ENCODE data around the gene VIM.
"Not testable (repeated sequence)": the region's sequence is repeated elsewhere in the genome, so short reads cannot be mapped to it uniquely, and the experiment has no call there.

VIM gene

DNA sequence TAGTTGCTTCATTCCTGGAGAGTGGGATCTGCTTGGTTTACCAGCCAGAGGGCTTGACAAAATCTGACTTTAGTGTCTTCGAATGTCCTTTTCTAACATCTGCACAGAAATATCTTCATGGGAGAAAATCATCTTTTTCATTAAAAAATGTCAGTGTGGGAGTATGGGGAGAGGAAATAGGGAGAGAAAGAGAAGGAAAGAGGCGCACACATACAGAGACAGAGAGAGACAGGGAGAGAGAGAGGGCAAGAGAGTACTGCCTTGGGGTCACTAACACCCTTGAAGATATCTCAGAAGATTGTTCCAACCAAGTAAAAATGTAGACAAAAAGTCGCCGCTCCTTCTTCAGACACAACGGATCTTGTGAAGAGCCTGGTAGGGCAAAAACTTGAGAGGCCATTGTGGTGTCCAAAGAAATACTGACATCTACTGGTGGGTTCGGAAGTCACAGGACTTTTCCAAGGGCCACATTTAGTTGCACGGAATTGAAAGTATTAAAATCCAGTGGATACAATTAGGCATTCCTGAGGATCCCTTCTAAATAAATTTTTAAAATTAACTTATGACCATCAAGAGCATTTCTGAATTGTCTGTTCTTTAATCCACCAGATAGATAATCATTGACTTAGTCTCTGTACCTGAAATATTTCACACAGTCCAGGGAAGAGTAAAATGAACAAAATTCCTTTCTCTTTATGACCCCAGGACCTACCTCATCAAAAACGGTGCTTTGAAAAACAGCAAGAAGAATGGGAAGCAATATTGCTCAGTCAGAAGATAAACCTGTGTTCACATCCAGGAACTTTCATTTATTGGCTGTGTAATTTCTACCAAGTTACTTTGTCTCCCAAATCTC is 29.7 kb downstream of the VIM start:
- FAIRE-seq, result peak; percentile 81

DNA sequence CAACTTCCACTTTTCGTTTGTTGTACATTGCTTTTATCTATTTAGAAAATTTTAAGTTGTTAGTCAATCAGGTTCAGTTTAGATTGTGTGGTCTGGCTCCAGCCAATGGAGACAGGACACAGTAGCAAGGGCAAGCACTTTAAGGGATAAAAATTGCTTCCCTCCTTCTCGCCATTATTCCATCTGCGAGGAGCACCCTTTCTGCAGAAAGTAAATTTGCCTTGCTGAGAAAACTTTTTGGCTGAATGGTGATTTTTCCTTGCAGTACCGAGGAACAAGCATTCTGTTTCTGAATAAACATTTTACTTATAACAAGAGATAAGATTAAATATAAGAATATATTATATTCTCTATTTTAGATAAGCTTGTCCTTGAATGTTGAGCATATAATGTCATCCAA is 34.5 kb downstream of the VIM start:
- FAIRE-seq, result no peak

DNA sequence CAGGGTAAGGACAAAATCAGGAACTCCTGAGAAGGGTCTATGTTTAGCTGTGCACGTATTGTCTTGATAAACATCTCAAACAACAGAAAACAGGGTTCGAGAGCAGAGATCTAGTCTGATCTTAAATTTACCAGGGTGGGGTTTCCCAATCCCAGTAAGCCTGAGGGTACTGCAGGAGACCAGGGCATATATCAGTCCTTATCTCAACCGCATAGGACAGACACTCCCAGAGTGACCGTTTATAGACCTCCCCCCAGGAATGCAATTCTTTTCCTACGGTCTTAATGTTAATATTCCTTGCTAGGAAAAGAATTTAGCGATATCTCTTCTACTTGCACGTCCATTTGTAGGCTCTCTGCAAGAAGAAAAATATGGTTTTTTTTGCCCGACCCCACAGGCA is 35.5 kb downstream of the VIM start:
- FAIRE-seq, result no peak

DNA sequence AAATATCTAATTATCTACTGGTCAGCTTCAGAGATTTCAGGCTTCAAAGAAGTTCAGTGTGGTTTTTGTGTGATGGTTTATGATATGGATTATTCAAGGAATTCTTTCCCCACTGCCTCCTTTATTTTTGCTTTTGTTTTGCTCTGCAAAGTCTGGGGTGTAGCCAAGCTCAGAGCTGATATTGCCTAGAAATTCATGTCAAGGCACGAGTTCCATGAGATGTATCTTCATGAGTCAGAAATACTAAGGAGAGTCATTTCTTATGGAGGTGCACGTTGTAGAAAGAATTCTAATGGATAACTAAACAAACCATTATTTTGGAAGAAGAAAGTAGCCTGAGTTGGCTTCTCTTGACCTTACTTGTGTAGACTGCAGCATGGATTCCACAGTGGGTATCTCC is 37.4 kb downstream of the VIM start:
- FAIRE-seq, result no peak

DNA sequence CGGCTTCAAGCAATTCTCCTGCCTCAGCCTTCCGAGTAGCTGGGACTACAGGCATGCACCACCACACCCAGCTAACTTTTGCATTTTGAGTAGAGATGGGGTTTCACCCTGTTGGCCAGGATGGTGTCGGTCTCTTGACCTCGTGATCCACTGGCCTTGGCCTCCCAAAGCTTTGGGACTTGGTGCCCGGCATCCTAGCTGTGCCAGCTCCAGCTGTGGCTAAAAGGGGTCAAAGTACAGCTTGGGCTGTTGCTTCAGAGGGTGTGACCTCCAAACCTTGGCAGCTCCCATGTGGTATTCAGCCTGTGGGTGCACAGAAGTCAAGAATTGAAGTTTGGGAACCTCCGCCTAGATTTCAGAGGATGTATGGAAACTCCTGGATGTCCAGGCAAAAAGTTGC is 38.5 kb downstream of the VIM start:
- not testable (repeated sequence) for FAIRE-seq

DNA sequence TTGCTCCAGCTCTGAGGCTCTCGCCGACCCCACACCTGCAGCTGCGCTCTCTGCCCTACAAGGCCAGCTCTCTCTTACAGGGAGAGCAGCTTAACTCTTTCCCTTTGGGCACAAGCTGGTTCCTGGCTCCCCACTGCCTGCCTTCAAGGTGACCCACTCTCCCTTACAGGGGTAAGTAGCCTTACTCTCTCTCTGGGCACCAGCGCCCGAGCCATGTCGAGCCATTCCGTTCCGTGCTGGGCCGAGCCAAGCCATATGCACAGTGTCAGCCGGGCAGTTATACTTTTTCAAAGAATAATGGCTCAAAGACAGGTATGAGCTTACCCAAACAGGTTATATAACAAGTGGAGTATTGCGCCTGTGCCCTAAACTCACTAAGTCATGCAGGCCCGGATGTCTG is 44.6 kb downstream of the VIM start:
- no peak for FAIRE-seq

DNA sequence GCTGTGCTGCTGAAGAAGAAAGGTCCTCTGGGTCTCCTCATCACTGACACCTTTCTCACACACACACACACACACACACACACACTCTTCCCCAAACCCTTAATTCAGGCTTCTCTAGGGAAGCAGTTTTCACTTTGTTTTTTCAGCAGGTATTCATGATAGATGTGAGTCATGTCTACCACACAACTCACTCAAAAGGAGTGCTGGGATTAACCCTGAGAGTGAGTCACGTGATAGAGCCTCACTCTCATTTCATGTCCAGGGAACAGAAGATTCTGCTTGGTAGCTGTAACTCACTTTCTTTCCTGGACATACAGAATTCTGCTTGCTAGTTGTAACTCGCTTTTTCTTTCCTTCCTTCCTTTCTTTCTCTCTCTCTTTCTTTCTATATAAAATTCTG is 45.4 kb downstream of the VIM start:
- FAIRE-seq, result no peak

DNA sequence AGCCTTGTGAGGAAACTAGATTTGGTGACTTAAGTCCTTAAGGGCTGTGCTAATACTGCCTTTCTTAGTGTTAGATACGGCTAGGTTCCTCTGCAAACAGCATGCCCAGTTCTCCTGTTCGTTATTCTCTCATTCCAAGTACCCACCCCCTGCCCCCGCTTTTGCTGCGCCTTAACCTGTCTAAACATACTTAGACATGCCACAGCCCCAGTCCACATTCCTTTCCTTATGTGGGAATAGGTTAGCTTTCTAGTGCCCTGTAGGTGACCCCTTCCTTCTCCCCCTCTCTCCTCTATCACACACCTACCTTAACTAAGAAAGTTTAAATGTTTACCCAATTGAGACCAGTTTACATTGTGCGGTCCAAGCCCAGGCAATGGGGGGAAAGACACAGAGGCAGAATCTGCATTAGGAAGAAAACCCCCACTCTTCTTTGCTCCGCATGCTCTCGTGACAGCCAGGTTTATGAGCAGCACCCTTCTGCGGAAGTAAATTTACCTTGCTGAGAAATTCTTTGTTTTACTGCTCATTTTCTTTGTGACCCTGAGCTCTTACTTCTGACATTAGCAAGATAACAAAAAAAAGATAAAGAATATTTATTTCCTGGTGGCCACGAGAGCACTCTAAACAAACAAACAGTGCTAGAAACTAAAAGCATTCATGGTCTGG is 48.8 kb downstream of the VIM start:
- no peak for FAIRE-seq

DNA sequence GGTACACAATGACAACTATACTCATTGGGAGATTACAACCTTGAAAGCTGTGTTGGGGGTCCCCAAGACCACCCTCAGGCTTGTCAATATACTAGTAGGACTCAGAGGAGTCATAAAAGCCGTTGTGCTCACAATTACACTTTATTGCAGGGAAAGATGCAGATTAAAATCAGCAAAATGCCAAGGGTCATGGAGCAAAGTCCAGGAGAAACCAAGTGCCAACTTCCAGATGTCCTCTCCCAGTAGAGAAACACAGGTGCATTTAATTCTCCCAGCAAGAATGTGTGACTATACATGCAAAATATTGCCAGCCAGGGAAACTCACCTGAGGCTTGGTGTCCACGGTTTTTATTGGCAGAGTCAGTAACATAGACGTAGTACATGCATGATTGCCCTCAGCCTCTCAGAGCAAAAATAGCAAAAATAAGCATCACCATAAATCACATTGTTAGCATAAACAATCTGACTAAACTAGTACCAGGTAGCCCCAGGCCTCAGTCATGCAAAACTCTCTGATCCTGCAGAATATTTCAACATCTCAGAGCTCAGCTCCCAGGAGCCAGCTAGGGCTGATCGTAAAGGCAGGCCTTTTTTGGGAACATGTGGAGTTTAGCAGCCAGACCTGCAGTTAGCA is 50.7 kb downstream of the VIM start:
- FAIRE-seq, result no peak

DNA sequence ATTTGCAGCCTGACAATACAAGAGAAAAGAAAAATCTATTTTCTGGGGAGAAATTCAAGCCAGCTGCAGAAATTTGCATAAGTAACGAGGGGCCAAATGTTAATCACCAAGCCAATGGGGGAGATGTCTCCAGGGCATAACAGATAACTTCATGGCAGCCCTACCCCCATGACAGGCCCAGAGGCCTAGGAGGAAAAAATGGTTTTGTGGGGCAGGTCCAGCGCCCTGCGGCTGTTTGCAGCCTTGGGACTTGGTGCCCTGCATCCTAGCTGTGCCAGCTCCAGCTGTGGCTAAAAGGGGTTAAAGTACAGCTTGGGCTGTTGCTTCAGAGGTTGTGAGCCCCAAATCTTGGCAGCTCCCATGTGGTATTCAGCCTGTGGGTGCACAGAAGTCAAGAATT is 54.3 kb downstream of the VIM start:
- FAIRE-seq, result no peak

DNA sequence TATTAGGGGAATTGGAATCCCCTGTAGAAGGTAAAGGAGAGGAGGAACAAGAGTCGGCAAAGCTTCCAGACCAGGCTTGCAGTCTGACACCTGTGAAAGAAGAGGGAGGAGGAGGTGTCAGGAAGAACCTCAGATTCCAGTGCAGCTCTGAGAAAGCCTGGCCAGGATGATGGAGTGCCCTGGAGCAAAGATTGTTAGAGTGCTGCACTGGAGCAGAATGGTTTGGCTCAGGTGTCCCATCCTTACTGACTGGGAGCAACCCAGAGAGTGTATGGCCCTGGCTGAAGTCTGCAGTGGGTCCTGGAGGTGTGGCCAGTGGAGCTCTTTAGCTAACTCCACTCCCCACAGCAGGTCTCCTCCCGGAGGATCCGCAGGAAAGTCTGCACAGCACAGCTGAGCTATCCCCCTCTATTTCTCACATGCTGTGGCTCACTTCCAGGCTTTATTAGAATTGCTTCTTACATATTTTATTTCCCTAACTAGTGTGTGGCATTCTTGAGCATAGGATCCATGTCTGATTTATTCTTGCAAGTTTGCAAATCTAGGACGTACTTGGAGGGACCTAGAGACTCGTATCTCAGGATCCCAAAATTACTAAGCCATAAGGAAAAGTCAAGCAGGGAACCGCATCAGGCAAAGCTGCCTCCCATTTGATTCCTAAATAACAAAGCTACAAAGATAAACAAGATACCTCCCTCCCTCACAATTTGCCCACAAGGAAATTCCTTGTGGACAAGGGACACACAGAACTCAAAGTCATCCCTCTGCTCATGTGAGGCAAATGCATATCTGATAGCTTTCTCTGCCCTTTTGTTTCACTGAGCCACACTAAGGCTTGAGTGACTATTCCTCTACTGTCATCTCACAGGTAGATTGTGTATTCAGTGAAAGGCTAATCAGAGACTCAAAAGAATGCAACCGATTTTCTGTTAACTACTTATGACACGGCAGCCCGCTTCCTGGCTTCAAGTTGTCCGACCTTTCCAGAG is 58.8 kb downstream of the VIM start:
- FAIRE-seq, result no peak
